H1 (cell line): Measurements from ENCODE around the gene SSUH2. TPM values are rescaled to one million over a fixed set of nuclear protein-coding genes. Genes with fewer than 3 reads are reported as not detected.

Experiments
- CTCF ChIA-PET: fragments of 300-600 bp; sonication (Branson Sonifier 250); formaldehyde crosslinking; loops from one replicate; lab custom pipeline; 2021; ENCODE audit not compliant: partially characterized antibody; lab: Charles Lee
- POLR2A ChIA-PET: fragments of 300-600 bp; sonication (Branson Sonifier 250); formaldehyde crosslinking; loops from one replicate; lab custom pipeline; 2021; ENCODE audit warnings: inconsistent platforms; ENCODE audit not compliant: partially characterized antibody; lab: Charles Lee
- DNase-seq, 2 experiments: peaks; one replicate each; pipeline versions ENCODE4 v3.0.0 to v3.0.0-alpha.2; 2010 to 2022; ENCODE audit warnings: low spot score in 2 of 2, low read depth in 1 of 2, mixed read lengths in 1 of 2
- FAIRE-seq: peaks from 2 replicates; lab custom pipeline; 2011; peaks lifted over from hg19 to GRCh38; lab: Jason Lieb, UNC
- H2AFZ ChIP-seq: 2 replicates; pipeline ENCODE4 v1.8.1; 2012; ENCODE audit warnings: low read length, inconsistent platforms
- H2AK5ac ChIP-seq: 2 replicates; pipeline ENCODE4 v1.6.1; 2013; ENCODE audit warnings: low read depth, low read length
- H2BK120ac ChIP-seq: replicated peaks from 2 replicates; pipeline ENCODE3; 2013; ENCODE audit warnings: low read depth, low read length, inconsistent platforms
- H2BK12ac ChIP-seq: 2 replicates; pipeline ENCODE4 v1.6.1; 2013; ENCODE audit warnings: low read depth, low read length
- H2BK15ac ChIP-seq: 2 replicates; pipeline ENCODE4 v1.6.1; 2013; ENCODE audit warnings: low read length
- H2BK20ac ChIP-seq: 2 replicates; pipeline ENCODE4 v1.6.1; 2013; ENCODE audit warnings: low read length
- H2BK5ac ChIP-seq: 2 replicates; pipeline ENCODE4 v1.6.1; 2013; ENCODE audit warnings: low read depth, low read length
- H3K14ac ChIP-seq: 2 replicates; pipeline ENCODE4 v1.6.1; 2013; ENCODE audit warnings: inconsistent platforms; ENCODE audit not compliant: insufficient read length
- H3K18ac ChIP-seq: 2 replicates; pipeline ENCODE4 v1.6.1; 2013; ENCODE audit warnings: low read length; ENCODE audit errors: extremely low read depth
- H3K23ac ChIP-seq: 2 replicates; pipeline ENCODE4 v1.6.1; 2013; ENCODE audit warnings: inconsistent platforms; ENCODE audit not compliant: insufficient read length
- H3K23me2 ChIP-seq: 2 replicates; pipeline ENCODE4 v1.6.1; 2013; ENCODE audit warnings: low read depth, low read length
- H3K27ac ChIP-seq: 2 replicates; pipeline ENCODE4 v1.6.1; 2011; ENCODE audit warnings: low read depth, low read length, inconsistent platforms
- H3K27me3 ChIP-seq, 4 experiments: replicated peaks in 1 of 4; 1 replicate in 1 of 4; 2 replicates in 3 of 4; pipeline versions ENCODE4 v1.6.1 to v1.8.1; 2011 to 2013; ENCODE audit warnings: low read length in 3 of 4, mild to moderate bottlenecking in 3 of 4, inconsistent platforms in 2 of 4, mixed read lengths in 2 of 4, moderate library complexity in 1 of 4; ENCODE audit not compliant: control insufficient read depth in 3 of 4, insufficient read depth in 3 of 4; ENCODE audit errors: extremely low read depth in 1 of 4
- H3K36me3 ChIP-seq, 4 experiments: 2 replicates each; pipeline versions ENCODE4 v1.6.1 to v1.8.1; 2011 to 2013; ENCODE audit warnings: mild to moderate bottlenecking in 4 of 4, low read length in 3 of 4, moderate library complexity in 2 of 4, control low read depth in 1 of 4, inconsistent platforms in 1 of 4; ENCODE audit not compliant: insufficient read depth in 4 of 4, control insufficient read depth in 2 of 4
- H3K4ac ChIP-seq: replicated peaks from 2 replicates; pipeline ENCODE3; 2013; ENCODE audit warnings: low read length, low read depth, mixed read lengths, inconsistent platforms; ENCODE audit not compliant: insufficient read length
- H3K4me1 ChIP-seq, 4 experiments: replicated peaks in 1 of 4; 1 replicate in 1 of 4; 2 replicates in 3 of 4; pipeline versions ENCODE4 v1.6.1 to v1.8.1; 2011 to 2013; ENCODE audit warnings: low read length in 3 of 4, inconsistent platforms in 2 of 4, mixed read lengths in 1 of 4; ENCODE audit not compliant: insufficient read depth in 4 of 4, control insufficient read depth in 3 of 4
- H3K4me2 ChIP-seq, 2 experiments: 2 replicates each; pipeline versions ENCODE4 v1.6.1 to v1.8.1; 2011 to 2013; ENCODE audit warnings: low read depth in 2 of 2, low read length in 2 of 2, control low read depth in 1 of 2, inconsistent platforms in 1 of 2, mild to moderate bottlenecking in 1 of 2; ENCODE audit not compliant: insufficient read depth in 1 of 2
- H3K4me3 ChIP-seq, 4 experiments: fragments of 200-600, 300-600 bp in 1 of 4; sonication (generic), shearing (Covaris generic), sonication (Bioruptor Twin) in 1 of 4; 2 replicates each; pipeline versions ENCODE4 v1.5.1 to v1.8.1; 2011 to 2016; ENCODE audit warnings: low read length in 4 of 4, low read depth in 3 of 4, control low read depth in 2 of 4, inconsistent platforms in 2 of 4, mild to moderate bottlenecking in 2 of 4, mixed read lengths in 1 of 4, moderate library complexity in 1 of 4; ENCODE audit not compliant: insufficient read depth in 2 of 4; ENCODE audit errors: extremely low read depth in 1 of 4
- H3K56ac ChIP-seq: replicated peaks from 2 replicates; pipeline ENCODE3; 2013; ENCODE audit warnings: low read depth, mild to moderate bottlenecking, mixed read lengths, low read length, inconsistent platforms; ENCODE audit not compliant: insufficient read length
- H3K79me1 ChIP-seq: 2 replicates; pipeline ENCODE4 v1.6.1; 2013; ENCODE audit warnings: low read depth, low read length, control low read depth
- H3K79me2 ChIP-seq, 2 experiments: 2 replicates each; pipeline versions ENCODE4 v1.6.1 to v1.8.1; 2012 to 2013; ENCODE audit warnings: low read length in 2 of 2, mild to moderate bottlenecking in 2 of 2, inconsistent platforms in 1 of 2; ENCODE audit not compliant: insufficient read depth in 2 of 2, control insufficient read depth in 1 of 2
- H3K9ac ChIP-seq, 4 experiments: replicated peaks in 1 of 4; 1 replicate in 1 of 4; 2 replicates in 3 of 4; pipeline versions ENCODE4 v1.6.1 to v1.8.1; 2011 to 2013; ENCODE audit warnings: low read depth in 3 of 4, low read length in 3 of 4, control low read depth in 2 of 4, mild to moderate bottlenecking in 2 of 4, moderate library complexity in 2 of 4, inconsistent platforms in 1 of 4; ENCODE audit errors: extremely low read depth in 1 of 4
- H3K9me3 ChIP-seq, 2 experiments: 2 replicates each; pipeline versions ENCODE4 v1.6.1 to v1.8.1; 2012 to 2013; ENCODE audit warnings: mild to moderate bottlenecking in 2 of 2, moderate library complexity in 2 of 2, control low read depth in 1 of 2, inconsistent platforms in 1 of 2, low read depth in 1 of 2, low read length in 1 of 2, mixed read lengths in 1 of 2; ENCODE audit not compliant: insufficient read depth in 2 of 2
- H4K20me1 ChIP-seq, 2 experiments: replicated peaks in 1 of 2; 2 replicates each; pipeline versions ENCODE3 to v1.8.1; 2011 to 2013; ENCODE audit warnings: inconsistent platforms in 2 of 2, low read length in 2 of 2, mild to moderate bottlenecking in 1 of 2; ENCODE audit not compliant: insufficient read depth in 2 of 2, control insufficient read depth in 1 of 2
- H4K5ac ChIP-seq: 2 replicates; pipeline ENCODE4 v1.6.1; 2013; ENCODE audit warnings: low read length, low read depth, mixed read lengths, inconsistent platforms; ENCODE audit not compliant: insufficient read length
- H4K8ac ChIP-seq: 2 replicates; pipeline ENCODE4 v1.8.0; 2013; ENCODE audit warnings: mild to moderate bottlenecking, moderate library complexity, low read length, inconsistent platforms; ENCODE audit not compliant: insufficient read depth; ENCODE audit errors: extremely low read depth
- H4K91ac ChIP-seq: replicated peaks from 2 replicates; pipeline ENCODE3; 2013; ENCODE audit warnings: low read length, mixed read lengths, inconsistent platforms; ENCODE audit not compliant: insufficient read length
- CBX8 ChIP-seq: fragments of 300-800, 300-1000 bp; sonication (generic); IDR thresholded peaks from 2 replicates; pipeline ENCODE4 v1.7.1; 2016; ENCODE audit warnings: low read depth, low read length, borderline replicate concordance
- CEBPB ChIP-seq: IDR thresholded peaks from 2 replicates; pipeline ENCODE4 v1.6.1; 2012; ENCODE audit warnings: low read depth, low read length
- CHD1 ChIP-seq: IDR thresholded peaks from 2 replicates; pipeline ENCODE4 v1.6.1; 2012; ENCODE audit warnings: low read depth, low read length, improper control_type of control experiment
- EZH2 ChIP-seq: fragments of 200-600 bp; sonication (generic); IDR thresholded peaks from 2 replicates; pipeline ENCODE4 v1.7.1; 2012; ENCODE audit warnings: low read depth, mild to moderate bottlenecking, moderate library complexity, low read length, inconsistent platforms; ENCODE audit not compliant: severe bottlenecking
- GTF2F1 ChIP-seq: IDR thresholded peaks from 2 replicates; pipeline ENCODE4 v1.6.1; 2012; ENCODE audit warnings: low read depth, low read length, improper control_type of control experiment, borderline replicate concordance
- MAFK ChIP-seq: IDR thresholded peaks from 2 replicates; pipeline ENCODE4 v1.6.1; 2012; ENCODE audit warnings: low read depth, mild to moderate bottlenecking, improper control_type of control experiment, low read length
- NANOG ChIP-seq: IDR thresholded peaks from 2 replicates; pipeline ENCODE4 v1.6.1; 2011; ENCODE audit warnings: low read length, low read depth, mild to moderate bottlenecking, inconsistent platforms; ENCODE audit not compliant: insufficient read depth, poor library complexity, severe bottlenecking
- PHF8 ChIP-seq: fragments of 200-600 bp; sonication (generic); conservative IDR thresholded peaks from 2 replicates; pipeline ENCODE4 v1.7.1; 2012; ENCODE audit warnings: low read depth, mild to moderate bottlenecking, inconsistent platforms, low read length, moderate library complexity
- SAP30 ChIP-seq: fragments of 300-600 bp; sonication (generic); IDR thresholded peaks from 2 replicates; pipeline ENCODE4 v1.7.1; 2012; ENCODE audit warnings: low read length, moderate library complexity, mild to moderate bottlenecking, inconsistent platforms; ENCODE audit not compliant: insufficient read depth, insufficient replicate concordance
- SIRT6 ChIP-seq: IDR thresholded peaks from one replicate; pipeline ENCODE4 v1.7.1; 2012; ENCODE audit warnings: low read length, inconsistent platforms
- SP2 ChIP-seq: IDR thresholded peaks from 2 replicates; pipeline ENCODE4 v1.6.1; 2012; ENCODE audit warnings: mild to moderate bottlenecking, low read length, inconsistent platforms
- SP4 ChIP-seq: IDR thresholded peaks from 2 replicates; pipeline ENCODE4 v1.6.1; 2012; ENCODE audit warnings: low read length, inconsistent platforms
- SRF ChIP-seq: IDR thresholded peaks from 2 replicates; pipeline ENCODE4 v1.6.1; 2011; ENCODE audit warnings: mild to moderate bottlenecking, low read depth, low read length, moderate library complexity
- TBP ChIP-seq: IDR thresholded peaks from 2 replicates; pipeline ENCODE4 v1.6.1; 2011; ENCODE audit warnings: low read depth, low read length, improper control_type of control experiment
- TCF12 ChIP-seq: IDR thresholded peaks from 2 replicates; pipeline ENCODE4 v1.6.1; 2011; ENCODE audit warnings: low read depth, mild to moderate bottlenecking, low read length
- WGBS, 2 experiments: shearing (Covaris generic) in 1 of 2; methylation state at CpG; one replicate each; pipeline versions ENCODE4 v1.1.6 to v1.1.7; 2013 to 2015; ENCODE audit warnings: low lambda C conversion rate in 2 of 2, mixed read lengths in 2 of 2, inconsistent platforms in 1 of 2, low coverage in 1 of 2, missing lambda C conversion rate in 1 of 2; ENCODE audit not compliant: insufficient replicate concordance in 2 of 2, insufficient coverage in 1 of 2, insufficient read length in 1 of 2; ENCODE audit errors: extremely low coverage in 1 of 2, missing lambda C conversion rate in 1 of 2; 5-methylcytosine and 5-hydroxymethylcytosine counted together
- polyA plus RNA-seq, 7 experiments: library from polyadenylated mRNA; depleted of rRNA in 3 of 7; stranded (reverse) in 5 of 7; unstranded in 2 of 7; fragments of >200 nt in 5 of 7; fragments of 200-250 nt in 2 of 7; gene quantifications; 1 replicate in 5 of 7; 2 replicates in 1 of 7; 4 replicates in 1 of 7; pipeline versions ENCODE4 v1.2.1 to v1.2.3, GENCODE V29; 2011 to 2013; ENCODE audit warnings: missing spikeins in 2 of 7, mixed read lengths in 2 of 7
- total RNA-seq: library from RNA; stranded (reverse); fragmentation: NEBNext Ultra II Directional; extraction: Animal tissue kit (Norgen Biotek cat#: 25700); gene quantifications from 2 replicates; pipeline ENCODE4 v1.2.1, GENCODE V29; 2021

SSUH2 gene
- total and polyA plus RNA-seq, 2 of the 8 experiments (the other 6 are each of a cell fraction or from before 2014, with no cell fraction given): 0.62 to 0.69 TPM

GRCh38 chr3:8619548-8619947 lies 25.1 kb downstream of the SSUH2 start:
- CTCF ChIA-PET: interaction anchor here (1.2 to 2.4 kb wide), 5 partner anchors 9 to 177 kb away, joined by 3 to 11 read pairs (median 3); no protein-coding TSS in a partner anchor
- no peak overlapping the region for H3K56ac ChIP-seq
- H2BK5ac ChIP-seq: no peak overlapping the region
- no peaks in the 10 kb centered on the region for H3K36me3 ChIP-seq
- peaks cover 0 to 10% (median 3%) of the 10 kb centered on the region in 4 experiments; a peak in 5 of 7 replicates for H3K4me1 ChIP-seq
- H3K79me1 ChIP-seq: no peaks in the 10 kb centered on the region
- H3K79me2 ChIP-seq: no peaks in the 10 kb centered on the region
- no peak overlapping the region for H3K14ac ChIP-seq
- FAIRE-seq: no peak
- H2BK120ac ChIP-seq: no peak overlapping the region
- H3K4ac ChIP-seq: no peak overlapping the region
- POLR2A ChIA-PET: no interaction called here
- no peak overlapping the region for H2AFZ ChIP-seq
- H2BK15ac ChIP-seq: no peak overlapping the region
- H3K23ac ChIP-seq: no peak overlapping the region
- no peak overlapping the region for H3K4me2 ChIP-seq
- 0 out of 4 replicates have a peak, but pooled peaks cover 0 to 4% of the 10 kb centered on the region in 2 experiments for H3K9me3 ChIP-seq
- no peaks in the 10 kb centered on the region for H3K23me2 ChIP-seq
- H3K18ac ChIP-seq: no peak overlapping the region
- H3K27me3 ChIP-seq: no peaks in the 10 kb centered on the region
- H4K5ac ChIP-seq: no peak overlapping the region
- no peak overlapping the region for H2BK12ac ChIP-seq
- no peak overlapping the region for H4K91ac ChIP-seq
- H4K8ac ChIP-seq: no peak overlapping the region
- no peaks in the 10 kb centered on the region for H4K20me1 ChIP-seq
- DNase-seq: no peak
- 92% methylated on average over 7 of the region's 7 CpGs; no CpG with 5 or more reads in 1 of the 2 experiments for WGBS, 2 experiments
- H2AK5ac ChIP-seq: no peak overlapping the region; the same call in 1 of the 2 replicates
- H2BK20ac ChIP-seq: no peak overlapping the region
- H3K4me3 ChIP-seq: no peak overlapping the region
- no peak overlapping the region for H3K9ac ChIP-seq
- no peak overlapping the region for H3K27ac ChIP-seq
- TF ChIP-seq CEBPB (no peak), SP4 (no peak), TBP (no peak), GTF2F1 (no peak), SRF (no peak), SP2 (no peak), SIRT6 (no peak), MAFK (no peak), SAP30 (no peak), EZH2 (no peak), CHD1 (no peak), CBX8 (no peak), TCF12 (no peak), PHF8 (no peak), NANOG (no peak)
